Stimulated activated naive CD4-positive, alpha-beta T cell treated with Interleukin-2 at 50 U/mL for 16 hours (primary cell): Measurements from ENCODE around the gene ZNF692.
"Not testable (repeated sequence)": the region's sequence is repeated elsewhere in the genome, so short reads cannot be mapped to it uniquely, and the experiment has no call there.

ENCODE experiments used
- DNase-seq: peaks from one replicate; lab custom pipeline; 2025; lab: John Stamatoyannopoulos, UW

Gene ZNF692

GRCh38 chr1:248858891-248859889 lies at the start of gene ZNF692:
TSS of gene ZNF692 (minus strand) at chr1:248859085. CDS start at chr1:248858309, 776 bp downstream.
- DNase-seq = peak; percentile 95

- no peak for DNase-seq
Measured at GRCh38 chr1:248906753-248907661, 48.1 kb upstream of the ZNF692 start.

GRCh38 chr1:248906009-248906752 lies 47.3 kb upstream of the ZNF692 start, which contains the start of gene PGBD2:
TSS of gene PGBD2 (plus strand) at chr1:248906235. CDS start at chr1:248913863, 7,628 bp downstream.
- peak; percentile 100 for DNase-seq

GRCh38 chr1:248905662-248906008 lies 46.8 kb upstream of the ZNF692 start:
- DNase-seq = no peak

- DNase-seq = no peak
Measured at GRCh38 chr1:248904437-248905216, 45.7 kb upstream of the ZNF692 start.

GRCh38 chr1:248901578-248901977 lies 42.7 kb upstream of the ZNF692 start:
- no peak for DNase-seq

GRCh38 chr1:248900637-248901036 lies 41.8 kb upstream of the ZNF692 start:
- DNase-seq = no peak

GRCh38 chr1:248897412-248898337 lies 38.8 kb upstream of the ZNF692 start:
- DNase-seq = no peak

- DNase-seq = no peak
Measured at GRCh38 chr1:248894837-248895236, 36.0 kb upstream of the ZNF692 start.

- DNase-seq = no peak
Measured at GRCh38 chr1:248892590-248892989, 33.7 kb upstream of the ZNF692 start.

- no peak for DNase-seq
Measured at GRCh38 chr1:248891758-248892157, 32.9 kb upstream of the ZNF692 start.

GRCh38 chr1:248890549-248891498 lies 31.9 kb upstream of the ZNF692 start:
- DNase-seq = no peak

- DNase-seq = not testable (repeated sequence)
Measured at GRCh38 chr1:248889914-248890243, 31.0 kb upstream of the ZNF692 start.

GRCh38 chr1:248886237-248886895 lies 27.5 kb upstream of the ZNF692 start:
- no peak for DNase-seq

GRCh38 chr1:248885646-248886045 lies 26.8 kb upstream of the ZNF692 start:
- no peak for DNase-seq

- no peak for DNase-seq
Measured at GRCh38 chr1:248884632-248885295, 25.9 kb upstream of the ZNF692 start.

GRCh38 chr1:248882427-248882826 lies 23.5 kb upstream of the ZNF692 start:
- DNase-seq = not testable (repeated sequence)

- DNase-seq = no peak
Measured at GRCh38 chr1:248881261-248881660, 22.4 kb upstream of the ZNF692 start.
